ENCODE data around the gene PLA2R1. TPM values are rescaled to one million over a fixed set of nuclear protein-coding genes. Genes with fewer than 3 reads are reported as not detected.
"Not testable (repeated sequence)": the region's sequence is repeated elsewhere in the genome, so short reads cannot be mapped to it uniquely, and the experiment has no call there.

The PLA2R1 gene
- total RNA-seq, 2 donors from 2014 or later, result 11.7 to 13.9 TPM

DNA sequence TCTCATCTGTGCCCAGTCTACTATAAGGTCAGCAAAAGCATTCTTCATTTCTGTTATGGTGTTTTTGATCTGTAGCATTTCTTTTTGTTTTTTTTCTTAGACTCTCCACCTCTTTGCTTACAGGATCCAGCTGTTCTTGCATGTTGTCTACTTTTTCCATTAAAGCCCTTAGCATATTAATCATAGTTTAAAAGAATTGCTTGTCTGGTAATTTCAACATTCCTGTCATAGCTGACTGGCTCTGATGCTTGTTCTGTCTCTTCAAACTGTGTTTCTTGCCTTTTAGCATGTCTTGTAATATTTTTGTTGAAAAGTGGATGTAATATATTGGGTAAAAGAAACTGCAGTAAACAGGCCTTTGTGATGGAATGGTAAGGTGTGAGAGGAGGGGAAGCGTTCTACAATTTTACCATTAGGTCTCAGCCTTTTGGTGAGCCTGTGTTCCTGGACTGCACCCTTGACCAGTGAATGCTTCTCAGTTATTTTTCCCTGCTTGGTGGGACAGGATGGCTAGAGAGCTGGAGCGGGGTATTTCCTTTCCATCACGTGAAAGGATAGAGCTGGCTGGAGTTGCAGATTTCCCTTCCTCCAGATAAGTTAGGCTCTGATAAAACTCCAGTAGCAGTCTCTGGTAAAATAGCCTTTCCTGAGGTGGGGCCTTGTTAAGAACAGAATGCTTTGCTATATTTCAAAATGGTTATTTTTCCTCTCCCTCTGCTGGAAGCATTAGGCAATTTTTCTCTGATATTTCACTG, 65.4 kb downstream of the PLA2R1 start:
- DNase-seq (ENCODE audit: low spot score), result no peak
- intact Hi-C loops (cut with DNase I), result no loop called here

DNA sequence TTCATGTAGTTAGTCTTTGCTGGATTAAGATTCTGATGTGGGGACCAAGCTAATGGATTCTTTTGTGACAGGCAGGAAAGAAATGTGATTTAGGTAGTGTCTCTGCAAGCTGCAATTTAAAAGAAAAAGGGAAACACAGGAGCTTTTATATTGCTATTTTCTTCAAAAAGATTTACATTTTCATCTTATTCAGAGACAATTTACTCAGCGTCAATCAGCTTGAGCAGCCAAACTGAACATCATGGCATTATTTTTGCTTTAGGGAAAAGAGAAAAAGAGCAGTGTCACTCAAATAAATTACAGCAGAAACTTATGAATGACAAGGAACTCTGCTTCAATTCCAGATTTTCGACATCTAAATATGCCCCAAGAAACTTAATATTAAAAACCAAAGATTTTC, 67.4 kb downstream of the PLA2R1 start:
- no peak for DNase-seq (ENCODE audit: low spot score)
- intact Hi-C loops (cut with DNase I), result no loop called here

DNA sequence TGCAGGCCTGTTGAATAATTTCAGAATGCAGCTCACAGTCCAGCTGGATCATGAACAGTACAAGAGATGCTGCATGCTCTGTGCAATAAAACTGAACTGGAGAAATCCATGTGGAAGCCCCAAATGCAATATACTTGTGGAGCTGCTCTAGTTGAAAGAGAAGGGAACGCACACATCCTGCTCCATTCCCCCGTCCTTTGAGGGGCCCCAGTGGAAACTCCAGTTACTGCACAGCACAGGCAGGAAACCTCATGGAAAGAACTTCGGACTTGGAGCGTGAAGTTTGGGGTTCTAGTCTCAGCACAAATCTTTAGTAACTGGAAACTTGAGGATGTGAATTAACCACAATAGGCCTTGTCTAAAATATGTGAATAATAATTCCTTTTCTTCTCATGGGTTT, 73.2 kb downstream of the PLA2R1 start:
- intact Hi-C loops (cut with DNase I), result no loop called here

DNA sequence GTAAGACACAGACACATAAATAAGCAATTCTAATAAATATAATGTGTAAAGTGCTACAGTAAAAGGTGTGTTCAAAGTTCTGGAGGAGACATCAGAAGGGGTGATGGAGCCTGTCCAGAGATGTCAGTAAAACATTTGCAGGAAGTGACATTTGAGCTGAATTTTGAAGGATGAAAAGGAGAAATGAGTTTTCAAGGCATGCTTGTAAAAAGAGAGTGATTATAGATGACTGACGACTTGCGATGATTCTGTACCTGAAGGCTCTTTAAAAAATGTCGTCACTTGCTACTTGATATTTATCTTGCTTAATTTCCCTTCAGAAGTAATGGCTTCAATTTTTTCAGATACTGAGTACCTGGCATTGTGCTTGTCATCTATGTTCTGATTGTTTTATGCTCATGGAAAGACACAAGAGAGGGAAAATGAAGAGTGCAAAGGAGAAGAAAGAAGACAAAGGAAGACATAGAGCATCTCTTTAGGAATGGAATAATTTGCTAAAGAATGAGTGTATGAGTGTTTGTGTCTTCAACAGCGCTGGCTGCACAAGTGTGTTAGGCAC, 73.9 kb downstream of the PLA2R1 start:
- intact Hi-C loops (cut with DNase I), result no loop called here
- no peak for DNase-seq (ENCODE audit: low spot score)

More for the DNA sequence above, 73.2 kb downstream of the PLA2R1 start:
- no peak for DNase-seq (ENCODE audit: low spot score)

DNA sequence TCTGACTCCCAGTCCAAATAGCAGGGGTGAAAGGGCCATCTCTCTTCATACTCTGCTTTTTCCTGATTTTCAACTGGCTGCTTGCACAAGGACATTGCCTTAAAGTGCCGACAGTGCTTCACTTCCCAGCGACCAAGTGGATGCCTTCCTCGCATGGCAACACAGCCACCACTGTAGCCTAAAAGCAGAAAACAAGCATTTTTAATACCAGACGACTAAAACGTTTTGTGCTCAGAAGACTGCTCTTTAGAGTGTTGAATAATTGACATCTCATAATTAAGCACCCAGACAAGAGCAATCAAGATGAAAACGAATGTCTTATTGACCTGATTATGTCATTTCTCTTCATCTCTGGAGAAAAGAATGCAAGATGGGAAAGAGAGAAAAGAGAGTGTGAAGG, 75.2 kb downstream of the PLA2R1 start:
- intact Hi-C loops (cut with DNase I), result no loop called here
- DNase-seq (ENCODE audit: low spot score), result no peak

DNA sequence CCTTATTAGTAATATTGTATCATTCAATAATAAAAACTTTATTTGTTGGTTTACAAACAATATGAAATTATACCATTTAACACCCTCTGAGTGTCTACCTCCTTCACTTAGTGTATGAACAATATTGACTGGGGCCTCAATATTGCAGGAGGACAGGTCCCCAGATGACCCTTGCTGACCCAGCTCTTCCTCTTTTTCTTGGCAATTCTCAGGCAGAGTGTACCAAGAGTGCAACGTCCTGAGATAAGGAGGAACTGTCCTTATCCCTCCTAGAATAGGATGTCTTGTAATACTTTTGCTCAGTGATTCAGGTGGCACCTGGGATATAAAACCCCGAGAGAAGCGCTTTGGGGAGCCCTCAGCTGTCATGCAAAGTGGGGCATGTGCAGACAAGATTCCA, 76.8 kb downstream of the PLA2R1 start:
- intact Hi-C loops (cut with DNase I), result no loop called here
- no peak for DNase-seq (ENCODE audit: low spot score)

DNA sequence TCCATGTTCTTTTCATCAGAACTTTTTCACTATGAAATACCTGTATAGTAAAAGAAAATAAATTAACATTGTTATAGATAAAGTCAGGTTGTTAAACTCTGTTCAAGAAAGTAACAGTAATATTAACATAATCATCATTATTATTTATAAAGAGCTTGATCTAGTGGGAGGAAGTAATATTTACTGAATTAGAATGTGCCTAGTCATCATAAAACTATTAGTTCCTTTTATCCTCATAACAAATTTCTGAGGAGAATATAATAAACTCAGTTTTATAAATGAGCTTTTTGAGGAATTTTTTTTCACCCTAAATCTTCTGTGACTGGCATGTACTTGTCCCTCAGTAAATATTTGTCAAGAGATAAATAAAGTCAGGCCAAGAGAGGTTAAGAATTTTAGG, 78.4 kb downstream of the PLA2R1 start:
- no peak for DNase-seq (ENCODE audit: low spot score)
- intact Hi-C loops (cut with DNase I), result no loop called here

DNA sequence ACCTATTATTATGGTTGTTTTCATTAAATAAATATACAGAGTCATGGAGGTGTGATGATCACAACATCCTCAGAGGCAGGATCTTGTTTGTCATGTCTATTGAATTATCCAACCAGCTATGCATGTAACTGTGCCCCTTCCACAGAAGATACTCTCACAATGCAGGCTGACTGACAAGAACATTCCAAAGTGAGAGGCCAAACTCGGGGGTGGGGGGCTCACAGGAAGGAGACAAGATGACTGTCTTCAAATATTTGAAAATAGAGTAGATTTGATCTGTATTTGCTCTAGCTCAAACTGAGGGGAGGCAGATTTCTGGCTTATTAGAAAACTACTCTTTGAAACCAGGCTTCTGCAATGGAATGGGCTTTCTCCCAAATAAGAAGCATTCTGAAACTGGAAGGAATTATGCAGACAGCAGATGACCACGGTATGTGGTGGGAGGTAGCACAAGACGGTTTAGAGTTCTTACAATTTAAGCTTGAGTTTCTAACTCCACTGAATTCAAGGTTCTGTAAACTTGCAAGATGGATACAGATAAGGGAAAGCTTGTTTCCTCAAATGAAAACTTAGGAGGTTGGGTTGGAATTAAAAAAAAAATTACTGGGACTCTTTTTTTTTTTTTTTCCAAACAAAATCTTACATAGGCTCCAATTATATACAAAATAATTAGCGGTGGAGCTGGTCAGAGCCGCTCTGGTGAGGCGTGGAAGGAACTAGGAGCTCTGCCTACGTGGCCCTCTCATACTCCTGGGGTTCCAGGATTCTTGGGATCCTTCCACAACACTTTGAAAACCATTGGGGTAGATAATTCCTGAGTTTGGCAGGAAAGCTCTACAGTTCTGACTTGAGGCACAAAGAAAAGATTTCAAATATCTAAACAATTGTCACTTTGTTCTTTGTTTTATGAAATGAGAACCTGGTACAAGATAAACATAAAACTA, 79.3 kb downstream of the PLA2R1 start:
- intact Hi-C loops (cut with DNase I), result no loop called here
- DNase-seq (ENCODE audit: low spot score), result no peak

DNA sequence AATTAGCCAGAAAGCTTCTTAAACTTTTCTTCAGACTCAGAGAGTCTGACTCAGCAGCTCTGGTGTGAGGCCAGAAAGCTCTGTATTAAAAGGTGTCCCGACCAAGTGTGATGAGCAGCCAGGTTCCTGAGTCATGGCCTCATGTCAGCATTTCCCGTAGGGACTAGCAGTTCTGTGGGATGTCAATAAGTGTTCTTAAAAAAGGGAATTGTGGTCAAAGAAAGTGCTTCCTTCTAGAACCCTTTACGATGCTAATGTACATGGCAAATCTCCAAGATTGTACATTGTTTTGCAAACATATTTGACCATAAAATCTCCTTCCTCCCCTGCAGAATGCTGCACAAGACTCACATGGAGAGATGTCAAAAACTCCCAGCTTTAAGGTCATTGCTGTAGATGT, 80.1 kb downstream of the PLA2R1 start:
- DNase-seq (ENCODE audit: low spot score), result no peak
- intact Hi-C loops (cut with DNase I), result no loop called here

DNA sequence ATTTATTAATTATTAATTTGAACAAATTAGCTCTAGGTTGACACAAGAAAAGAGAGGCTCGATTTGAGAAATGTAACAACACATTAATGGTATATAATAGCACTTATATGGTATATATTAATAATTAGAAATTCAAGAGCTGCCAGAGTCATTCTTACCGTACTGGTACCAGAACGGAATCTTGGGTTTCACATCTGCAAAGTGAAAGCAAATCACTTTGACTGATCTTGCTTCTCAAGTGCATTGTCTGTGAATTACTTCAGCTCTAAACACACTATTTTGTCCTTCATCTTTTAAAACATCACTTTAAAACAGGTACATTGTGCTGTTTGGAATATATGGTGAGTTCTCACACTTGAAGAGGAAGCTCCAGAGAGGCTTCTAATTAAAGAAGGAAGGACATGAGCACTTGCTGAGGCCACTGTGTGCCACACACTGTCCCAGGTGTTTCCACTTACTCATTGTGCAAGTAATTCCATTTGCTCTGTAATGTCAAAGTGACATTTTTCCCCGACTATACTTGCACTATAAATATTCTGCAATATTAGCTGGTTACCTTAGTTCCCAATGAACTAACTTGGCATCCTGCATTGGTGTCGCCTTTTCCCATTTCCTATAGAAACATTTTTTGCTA, 85.8 kb downstream of the PLA2R1 start:
- DNase-seq (ENCODE audit: low spot score), result no peak
- intact Hi-C loops (cut with DNase I), result no loop called here

DNA sequence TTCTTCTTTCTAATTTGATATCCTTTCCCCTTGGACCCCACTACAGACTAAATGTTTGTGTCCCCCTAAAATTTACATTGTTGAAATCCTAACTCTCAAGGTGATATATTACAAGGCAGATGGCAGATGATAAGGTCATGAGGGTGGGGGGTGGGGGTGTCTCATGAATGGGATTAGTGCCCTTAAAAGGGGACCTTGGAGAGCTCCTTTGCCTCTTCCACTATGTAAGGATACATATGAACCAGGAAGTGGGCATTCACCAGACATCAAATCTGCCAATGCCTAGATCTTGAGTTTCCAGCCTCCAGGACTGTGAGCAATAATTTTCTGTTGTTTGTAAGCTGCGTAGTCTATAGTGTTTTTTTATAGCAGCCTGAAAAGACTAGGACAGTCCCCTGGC, 89.1 kb downstream of the PLA2R1 start:
- DNase-seq (ENCODE audit: low spot score), result no peak
- intact Hi-C loops (cut with DNase I), result no loop called here

DNA sequence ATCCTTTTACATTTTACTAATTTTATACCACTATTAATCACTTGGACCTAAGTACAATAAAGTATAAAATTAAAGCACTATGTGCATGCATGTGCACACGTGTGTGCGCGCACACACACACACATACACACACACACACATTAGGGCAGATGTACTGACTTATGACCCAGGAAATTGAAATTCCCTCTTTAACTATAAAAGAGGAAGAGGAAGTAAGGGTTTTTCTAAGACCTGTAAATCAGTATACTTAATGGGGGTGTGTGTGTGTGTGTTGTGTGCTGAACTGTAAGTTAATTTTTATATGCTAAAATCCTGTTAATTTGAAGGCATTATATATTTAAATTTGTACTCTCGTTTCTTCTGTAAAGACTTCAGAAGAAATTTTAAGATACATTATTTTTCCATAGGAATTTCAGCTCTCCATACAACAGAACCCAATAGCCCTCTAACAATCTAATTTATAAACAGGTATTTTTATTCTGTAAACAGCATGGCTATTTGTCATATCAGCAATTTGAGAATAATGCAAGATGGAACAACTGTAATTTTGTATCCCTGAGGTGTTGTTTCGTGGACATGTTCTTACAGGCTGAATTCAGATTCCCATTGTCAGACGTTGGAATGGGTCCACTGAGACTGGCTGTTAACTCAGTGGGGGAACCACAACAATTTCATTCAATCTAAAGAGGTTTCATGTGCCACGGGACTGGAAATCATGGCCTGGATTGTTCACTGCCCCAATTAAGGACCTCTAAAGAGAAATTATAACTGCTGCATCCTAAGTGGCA, 90.9 kb downstream of the PLA2R1 start:
- DNase-seq (ENCODE audit: low spot score), result no peak
- intact Hi-C loops (cut with DNase I), result no loop called here

DNA sequence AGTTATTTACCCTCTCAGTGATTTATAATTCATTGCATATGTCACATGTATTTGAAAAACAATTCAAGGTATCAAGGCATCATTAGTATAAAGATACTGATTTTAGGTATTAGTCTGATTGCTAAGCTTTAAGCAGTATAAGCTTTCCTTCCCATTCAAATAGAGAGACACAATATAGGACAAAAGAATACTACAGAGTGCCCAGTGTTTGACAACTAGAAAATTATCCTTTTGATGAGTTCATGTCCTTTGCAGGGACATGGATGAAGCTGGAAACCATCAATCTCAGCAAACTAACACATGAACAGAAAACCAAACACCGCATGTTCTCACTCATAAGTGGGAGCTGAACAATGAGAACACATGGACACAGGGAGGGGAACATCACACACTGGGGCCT, 91.9 kb downstream of the PLA2R1 start:
- DNase-seq (ENCODE audit: low spot score); intact Hi-C loops (cut with DNase I): not testable (repeated sequence)

DNA sequence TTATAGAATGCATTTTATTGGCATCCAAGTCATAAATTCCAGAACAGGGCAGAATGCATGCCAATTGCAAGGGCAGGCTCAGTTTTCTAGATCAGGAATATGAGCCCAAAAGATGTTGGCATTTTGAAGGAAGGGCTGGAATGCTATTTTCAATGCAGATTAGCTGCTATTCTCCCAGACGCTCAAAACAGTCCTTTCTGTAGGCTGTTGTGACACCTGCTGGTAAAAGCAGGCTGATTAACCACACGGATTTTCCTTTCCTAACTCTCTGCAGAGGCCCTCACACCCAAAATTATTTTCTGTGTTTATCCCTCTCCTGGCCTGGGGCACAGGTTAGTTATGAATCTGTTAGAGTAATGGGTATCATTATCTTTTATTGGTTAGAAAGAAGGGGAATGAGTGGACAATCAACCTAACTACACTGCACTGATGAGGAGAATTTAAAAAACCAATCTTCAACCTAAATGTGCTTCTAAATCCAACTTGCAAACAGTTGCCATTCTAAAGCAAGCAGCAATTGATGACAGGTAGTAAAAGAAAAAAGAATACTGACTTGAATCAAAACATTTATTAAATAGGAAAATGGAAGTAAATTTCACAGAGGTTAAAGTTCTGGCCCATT, 94.0 kb downstream of the PLA2R1 start:
- DNase-seq (ENCODE audit: low spot score), result no peak
- intact Hi-C loops (cut with DNase I), result no loop called here

DNA sequence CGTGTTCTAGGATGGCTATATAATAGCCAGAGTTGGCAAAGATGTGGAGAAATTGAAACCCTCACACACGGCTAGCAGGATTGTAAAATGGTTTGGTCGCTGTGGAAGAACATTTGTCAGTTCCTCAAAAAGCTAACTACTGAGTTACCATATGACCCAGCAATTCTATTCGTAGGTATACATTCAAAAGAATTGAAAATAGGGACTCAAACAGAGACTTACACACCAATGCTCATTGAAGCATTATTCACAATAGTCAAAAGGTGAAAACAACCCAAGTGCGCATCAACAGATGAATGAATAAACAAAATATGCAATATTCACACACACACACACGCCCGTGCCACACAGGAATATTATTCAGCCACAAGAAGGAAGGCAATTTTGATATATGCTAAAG, 98.7 kb downstream of the PLA2R1 start:
- no peak for DNase-seq (ENCODE audit: low spot score)
- intact Hi-C loops (cut with DNase I), result no loop called here

DNA sequence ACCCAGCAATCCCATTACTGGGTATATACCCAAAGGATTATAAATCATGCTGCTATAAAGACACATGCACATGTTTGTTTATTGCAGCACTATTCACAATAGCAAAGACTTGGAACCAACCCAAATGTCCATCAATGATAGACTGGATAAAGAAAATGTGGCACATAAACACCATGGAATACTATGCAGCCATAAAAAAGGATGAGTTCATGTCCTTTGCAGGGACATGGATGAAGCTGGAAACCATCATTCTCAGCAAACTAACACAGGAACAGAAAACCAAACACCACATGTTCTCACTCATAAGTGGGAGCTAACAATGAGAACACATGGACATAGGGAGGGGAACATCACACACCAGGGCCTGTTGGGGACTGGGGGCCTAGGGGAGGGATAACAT, 99.9 kb downstream of the PLA2R1 start:
- intact Hi-C loops (cut with DNase I); DNase-seq (ENCODE audit: low spot score): not testable (repeated sequence)

DNA sequence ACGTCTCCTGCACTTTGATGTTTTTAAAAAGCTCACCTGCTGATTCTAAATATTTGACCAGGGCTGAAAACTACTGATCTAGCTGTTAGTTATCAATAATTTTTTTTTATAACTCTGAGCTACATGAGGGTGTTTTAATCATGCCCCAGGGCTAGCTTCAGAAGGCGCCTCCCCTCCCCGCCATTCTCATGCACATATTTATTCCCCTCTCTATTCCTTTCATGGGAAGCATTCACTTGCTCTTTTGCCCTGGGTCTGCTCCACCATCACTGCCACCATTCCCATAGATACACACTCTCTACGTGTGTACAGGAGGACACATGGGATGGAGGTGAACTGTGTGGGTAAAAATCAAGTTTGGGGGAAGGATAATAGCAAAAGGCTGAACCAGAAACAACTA, 101.0 kb downstream of the PLA2R1 start:
- intact Hi-C loops (cut with DNase I), result no loop called here
- DNase-seq (ENCODE audit: low spot score), result no peak

DNA sequence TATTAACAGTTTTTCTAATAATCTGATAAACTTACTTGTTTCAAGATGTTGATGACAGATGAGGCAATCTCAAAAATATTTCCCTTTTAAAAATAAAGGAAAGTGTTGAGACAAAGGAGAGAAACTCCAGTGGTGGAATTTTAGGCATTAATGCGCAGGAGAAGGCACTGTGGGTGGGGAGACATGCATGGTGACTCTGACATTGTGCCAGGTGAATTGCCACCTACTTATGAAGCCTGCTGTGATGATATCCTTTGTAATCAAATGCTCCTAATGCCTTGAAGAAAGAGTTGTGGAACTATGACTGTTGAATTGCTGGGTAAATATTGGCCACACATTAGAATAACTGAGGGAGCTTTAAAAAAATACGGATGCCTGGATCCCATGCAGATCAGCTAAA, 101.4 kb downstream of the PLA2R1 start:
- intact Hi-C loops (cut with DNase I), result no loop called here
- DNase-seq (ENCODE audit: low spot score), result no peak

DNA sequence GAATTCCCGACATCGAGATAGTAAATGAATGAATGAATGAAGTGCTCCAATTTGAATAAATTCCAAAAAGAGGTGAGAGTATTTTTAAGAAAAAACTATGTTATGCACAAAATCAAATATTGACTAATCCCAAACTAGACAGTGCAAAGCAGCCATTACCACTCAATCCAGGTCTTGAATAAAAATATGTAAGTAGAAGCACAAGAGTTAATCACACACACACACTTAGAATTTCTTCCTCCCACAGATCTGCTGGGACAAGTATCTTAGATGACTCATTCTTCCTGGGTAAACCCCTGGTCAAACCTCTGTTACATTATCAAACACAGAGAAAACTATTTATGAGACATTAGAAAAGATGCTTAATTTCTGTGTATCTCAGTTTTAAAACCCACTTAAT, 102.0 kb downstream of the PLA2R1 start:
- no peak for DNase-seq (ENCODE audit: low spot score)
- intact Hi-C loops (cut with DNase I), result no loop called here
